Esophagus squamous epithelium (tissue), 4 donors: ENCODE results near the gene SNAPC2.

Experiments used
- CTCF ChIP-seq, 6 experiments: fragments of 450-650 bp in 4 of 6; fragments of 200-600 bp in 2 of 6; sonication (generic) in 2 of 6; IDR thresholded peaks; one replicate each; pipeline ENCODE4 v1.5.1; 2016 to 2019; ENCODE audit warnings: antibody characterized with exemption in 6 of 6, mild to moderate bottlenecking in 4 of 6, moderate library complexity in 4 of 6
- POLR2A ChIP-seq, 4 donors: fragments of 450-650 bp; IDR thresholded peaks; one replicate each; pipeline ENCODE4 v1.6.1; 2017; ENCODE audit warnings: antibody characterized with exemption in 4 of 4, mild to moderate bottlenecking in 4 of 4, moderate library complexity in 3 of 4

GRCh38 chr19:7944177-7944761, 24.1 kb downstream of the SNAPC2 start:
- no peak for TF ChIP-seq POLR2A (IDR thresholded peaks at IDR 0.05)
- TF ChIP-seq CTCF (IDR thresholded peaks at IDR 0.05) = peak; percentile 75 to 91 (median 88)
